GM23248 (cell line): ENCODE data around the gene CCDC28A.

Experiments used
- EZH2 ChIP-seq: fragments of 200-600 bp; sonication (generic); IDR thresholded peaks from 2 replicates; pipeline ENCODE4 v1.6.1; 2018; ENCODE audit warnings: antibody characterized with exemption, mild to moderate bottlenecking; ENCODE audit not compliant: insufficient read depth, poor library complexity, severe bottlenecking
- EZH2phosphoT487 ChIP-seq: fragments of 200-600 bp; sonication (generic); IDR thresholded peaks from 2 replicates; pipeline ENCODE4 v1.6.1; 2018; ENCODE audit warnings: antibody characterized with exemption, moderate library complexity, mild to moderate bottlenecking, low read depth; ENCODE audit not compliant: insufficient read depth

DNA sequence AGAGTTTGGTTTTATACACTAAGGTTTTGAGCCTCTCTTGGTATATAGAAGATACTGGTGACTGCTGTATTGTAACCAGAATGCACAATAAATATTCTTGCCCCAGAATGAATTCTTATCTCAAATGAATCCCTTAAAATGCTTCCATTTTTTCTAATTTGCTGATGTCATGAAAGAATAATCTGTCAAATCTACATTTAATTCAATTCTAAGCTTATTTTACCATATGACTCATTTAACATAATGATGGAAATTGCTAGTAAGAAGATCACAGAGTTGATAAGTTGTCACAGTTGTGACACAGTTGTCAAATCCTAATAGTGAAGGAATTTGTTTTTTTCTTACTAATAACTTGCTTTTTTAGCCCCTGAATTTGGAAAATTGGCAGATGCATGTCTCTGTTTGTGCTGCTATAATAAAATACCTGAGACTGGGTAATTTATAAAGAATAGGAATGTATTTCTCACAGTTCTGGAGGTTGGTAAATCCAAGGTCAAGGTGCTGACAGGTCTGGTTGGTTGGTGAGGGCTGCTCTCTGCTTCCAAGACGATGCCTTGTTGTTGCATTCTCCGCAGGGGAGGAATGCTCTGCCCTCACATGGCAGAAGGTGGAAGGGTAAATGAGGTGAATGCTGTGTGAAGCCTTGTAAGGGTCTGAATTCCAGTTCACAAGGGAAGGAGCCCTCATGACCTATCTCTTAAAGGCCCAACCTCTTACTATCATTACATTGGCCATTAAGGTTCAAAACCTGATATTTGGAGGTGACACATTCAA lies 27.0 kb downstream of the CCDC28A start:
- TF ChIP-seq EZH2phosphoT487 (no peak), EZH2 (no peak)
